GM18907 (cell line): ENCODE results near the gene SERGEF.
A peak's percentile ranks its signal among the peaks of the same experiment; 100 is the strongest.
"Not testable (repeated sequence)": the region's sequence is repeated elsewhere in the genome, so short reads cannot be mapped to it uniquely, and the experiment has no call there.

ENCODE experiments used
- ATAC-seq: cut with Tn5 transposase; IDR thresholded peaks from one replicate; pipeline ENCODE4 v1.9.1; 2021; ENCODE audit warnings: mild to moderate bottlenecking, moderate library complexity; ENCODE audit not compliant: unreplicated experiment

SERGEF gene

GRCh38 chr11:17915500-17916143 lies 97.2 kb downstream of the SERGEF start:
- ATAC-seq = no peak

- no peak for ATAC-seq
Measured at GRCh38 chr11:17914957-17915356, 97.9 kb downstream of the SERGEF start.

DNA sequence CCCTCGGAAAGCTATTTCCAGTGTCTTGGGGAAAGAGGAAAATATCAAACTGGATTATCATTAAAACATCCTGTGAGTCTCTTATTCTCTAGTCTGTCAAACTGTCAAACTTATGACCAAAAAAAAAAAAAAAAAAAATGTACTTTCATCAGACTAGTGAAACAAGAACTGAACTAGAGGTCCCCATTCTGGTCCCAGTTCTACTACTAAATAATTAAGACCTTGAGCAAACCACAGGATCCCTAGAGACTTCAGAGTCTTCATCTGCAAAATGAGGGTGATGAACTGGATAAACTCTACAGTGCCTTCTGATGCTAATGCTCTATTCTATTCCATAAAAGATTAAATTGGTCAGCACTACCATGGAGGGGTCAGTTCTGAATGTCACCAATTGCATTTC lies 105.8 kb downstream of the SERGEF start:
- ATAC-seq = no peak

GRCh38 chr11:17906436-17906835 lies 106.4 kb downstream of the SERGEF start:
- no peak for ATAC-seq

DNA sequence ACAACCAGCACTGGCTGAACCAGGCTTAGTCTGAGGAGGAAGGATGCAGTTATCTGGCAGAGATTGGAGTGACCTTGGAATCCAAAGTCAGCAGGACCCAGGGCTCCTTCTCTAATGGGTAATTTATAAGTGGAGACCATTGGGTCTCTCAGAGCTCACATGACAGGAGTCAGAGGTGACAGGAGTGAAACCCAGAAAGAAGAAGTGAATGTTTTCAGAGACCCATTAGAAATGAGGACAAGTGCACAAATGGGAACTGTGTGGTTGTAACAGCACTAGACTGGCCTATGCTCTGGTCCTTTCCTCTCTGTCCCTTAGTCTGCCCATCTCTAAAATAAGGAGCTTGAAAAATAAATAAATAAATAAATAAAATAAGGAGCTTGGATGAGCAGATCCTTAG lies 107.4 kb downstream of the SERGEF start:
- ATAC-seq = peak; percentile 90

DNA sequence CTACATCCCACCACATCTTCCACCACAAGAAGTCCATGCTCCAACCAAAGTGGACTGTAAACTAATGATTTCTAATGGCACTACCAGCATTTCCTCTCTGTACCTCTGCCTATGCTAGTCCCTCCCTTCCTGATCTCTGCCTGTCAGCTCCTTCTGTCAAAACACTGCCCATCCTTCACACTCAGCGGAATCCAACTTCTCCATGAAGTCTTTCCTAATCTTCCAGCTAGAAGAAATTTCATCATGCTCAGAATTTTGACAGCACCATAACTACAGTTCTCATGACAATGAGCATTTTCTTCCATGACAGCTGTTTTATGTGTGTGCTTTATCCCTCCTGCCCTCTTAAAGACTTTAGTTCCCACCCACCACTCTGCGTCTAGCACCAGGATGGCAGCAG lies 111.4 kb downstream of the SERGEF start:
- no peak for ATAC-seq

DNA sequence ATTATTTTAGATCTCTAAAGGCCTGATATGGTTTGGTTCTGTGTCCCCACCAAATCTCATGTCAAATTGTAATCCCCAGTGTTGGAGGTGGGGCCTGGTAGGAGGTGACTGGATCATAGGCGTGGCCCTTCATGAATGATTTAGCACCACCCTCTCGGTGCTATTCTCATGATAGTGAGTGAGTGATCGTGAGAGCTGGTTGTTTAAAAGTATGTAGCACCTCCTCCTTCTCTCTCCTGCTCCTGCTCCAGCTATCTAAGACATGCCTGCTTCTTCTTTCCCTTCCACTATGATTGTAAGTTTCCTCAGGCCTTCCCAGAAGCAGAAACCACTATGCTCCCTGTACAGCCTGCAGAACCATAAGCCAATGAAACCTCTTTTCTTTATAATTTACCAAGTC lies 114.1 kb downstream of the SERGEF start:
- ATAC-seq = no peak

DNA sequence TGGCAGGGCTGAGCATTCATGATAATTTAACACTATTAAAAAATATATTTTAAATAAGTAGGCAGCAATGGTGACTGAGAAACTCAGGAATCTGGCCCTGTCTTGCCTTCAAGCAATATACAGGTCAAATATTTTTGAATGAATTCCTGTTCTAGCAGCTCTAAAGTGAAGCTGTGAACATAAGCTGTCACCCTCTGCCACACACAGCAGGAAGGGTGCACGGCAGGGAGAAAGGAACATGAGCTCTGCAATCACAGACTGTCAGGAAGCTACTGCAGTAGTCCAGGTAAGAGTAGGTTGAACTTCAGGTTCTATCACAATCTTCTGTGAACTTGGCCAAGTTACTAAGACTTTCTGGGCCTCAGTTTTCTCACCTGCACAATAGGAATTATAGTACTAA lies 114.8 kb downstream of the SERGEF start:
- no peak for ATAC-seq

DNA sequence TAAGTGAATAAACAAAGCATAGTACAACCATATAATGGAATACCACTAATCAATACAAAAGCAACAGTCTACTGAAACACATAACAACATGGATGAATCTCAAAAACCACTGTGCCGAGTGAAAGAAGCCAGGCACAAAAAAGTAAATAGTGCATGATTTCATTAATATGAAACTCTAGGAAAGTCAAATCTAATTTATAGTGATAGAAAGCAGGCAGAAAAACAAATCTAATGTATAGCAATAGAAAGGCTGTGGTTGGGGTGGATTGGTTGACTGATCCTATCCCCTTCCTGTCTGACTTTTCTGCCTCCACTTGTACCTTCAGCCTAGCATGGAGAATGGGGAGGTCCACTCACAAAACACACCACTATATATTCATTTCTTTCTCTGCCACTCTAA lies 115.4 kb downstream of the SERGEF start:
- ATAC-seq = no peak

DNA sequence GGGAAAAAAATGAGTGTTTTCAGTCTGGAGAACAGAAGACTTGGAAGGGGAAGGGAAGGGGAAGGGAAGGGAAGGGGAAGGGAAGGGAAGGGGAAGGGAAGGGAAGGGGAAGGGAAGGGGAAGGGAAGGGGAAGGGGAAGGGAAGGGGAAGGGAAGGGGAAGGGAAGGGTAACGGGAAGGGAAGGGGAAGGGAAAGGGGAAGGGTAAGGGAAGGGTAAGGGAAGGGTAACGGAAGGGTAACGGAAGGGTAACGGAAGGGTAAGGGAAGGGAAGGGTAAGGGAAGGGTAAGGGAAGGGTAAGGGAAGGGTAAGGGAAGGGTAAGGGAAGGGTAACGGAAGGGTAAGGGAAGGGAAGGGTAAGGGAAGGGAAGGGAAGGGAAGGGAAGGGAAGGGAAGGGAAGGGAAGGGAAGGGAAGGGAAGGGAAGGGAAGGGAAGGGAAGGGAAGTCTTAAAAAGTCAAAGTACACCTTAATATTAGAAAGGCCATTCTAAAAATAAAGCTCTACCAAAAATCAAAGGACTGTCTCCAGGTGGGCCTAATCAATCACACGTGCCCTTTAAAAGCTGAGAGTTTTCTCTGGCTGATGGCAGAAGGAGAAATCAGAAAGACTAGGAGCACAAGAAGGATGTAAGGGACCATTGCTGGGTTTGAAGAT lies 116.2 kb downstream of the SERGEF start:
- not testable (repeated sequence) for ATAC-seq

DNA sequence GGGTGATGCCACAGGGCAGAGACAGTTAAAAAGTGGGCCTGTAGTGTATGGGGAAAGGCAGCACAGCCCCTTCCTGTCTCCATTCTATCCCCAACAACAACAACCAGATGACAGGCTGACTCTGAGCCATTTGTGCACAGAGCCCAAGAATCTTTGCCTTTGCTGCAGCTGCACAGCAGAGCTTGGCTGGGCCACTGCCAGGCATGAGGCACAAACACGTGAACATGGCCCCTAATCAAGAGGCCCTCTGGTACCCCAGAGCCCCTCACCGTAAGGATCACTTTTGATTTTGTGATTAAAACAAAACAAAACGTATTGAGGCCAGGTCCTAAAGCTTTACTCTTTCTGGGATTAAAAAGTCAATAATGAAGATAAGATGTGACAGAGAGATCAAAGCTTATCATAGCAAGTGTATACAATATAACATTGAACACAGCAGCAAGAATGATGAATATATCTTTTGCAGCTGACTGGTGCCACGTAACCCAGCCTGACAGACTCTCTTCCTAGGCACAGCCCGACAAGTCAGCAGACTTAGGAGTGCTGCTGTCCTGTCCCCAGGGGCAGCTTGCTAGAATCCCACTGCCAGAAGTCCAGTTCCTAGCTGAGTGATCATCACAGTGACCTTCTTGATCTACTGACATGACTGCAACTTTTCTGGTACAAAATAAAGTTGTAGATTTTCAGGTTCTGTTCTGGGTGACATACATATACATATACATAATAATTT lies 117.8 kb downstream of the SERGEF start:
- no peak for ATAC-seq

- no peak for ATAC-seq
Measured at GRCh38 chr11:17892409-17892808, 120.4 kb downstream of the SERGEF start.

DNA sequence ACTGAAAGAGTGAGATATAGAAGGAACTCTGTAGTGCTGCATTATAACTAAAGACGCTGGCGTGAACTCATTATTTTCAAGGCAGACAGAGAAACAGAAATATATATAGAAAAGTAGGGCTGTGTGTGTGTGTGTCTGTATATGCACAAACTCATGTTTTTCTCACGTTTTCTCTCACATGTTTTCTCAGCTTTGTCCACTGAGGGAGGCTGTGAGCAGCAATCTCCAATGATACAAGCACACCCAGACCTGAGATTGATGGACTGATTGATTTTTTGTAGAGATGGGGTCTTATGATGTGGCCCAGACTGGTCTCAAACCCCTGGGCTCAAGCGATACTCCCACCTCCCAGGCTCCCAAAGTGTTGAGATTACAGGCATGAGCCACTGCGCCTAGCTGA lies 122.5 kb downstream of the SERGEF start:
- no peak for ATAC-seq

GRCh38 chr11:17887779-17888178 lies 125.1 kb downstream of the SERGEF start:
- no peak for ATAC-seq

DNA sequence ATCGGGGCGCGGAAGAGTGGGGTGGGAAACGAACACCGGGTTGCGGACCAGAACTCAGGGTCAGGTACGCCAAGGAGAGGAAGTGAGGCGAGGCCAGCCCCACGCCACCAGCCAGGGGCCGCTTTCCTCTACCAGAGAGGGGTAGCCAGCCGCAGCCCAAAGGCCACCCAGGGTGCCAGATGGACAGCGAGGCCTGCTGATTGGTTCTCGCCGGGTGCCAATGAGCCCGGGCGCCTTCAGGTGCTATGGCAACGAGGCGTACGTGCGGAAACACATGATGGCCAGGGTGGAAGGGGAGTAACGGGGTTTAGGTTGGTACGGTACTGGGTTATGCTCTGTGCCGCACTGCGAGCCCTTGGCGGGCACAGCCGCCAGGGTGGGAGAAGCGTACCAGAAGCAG lies 128.9 kb downstream of the SERGEF start:
- no peak for ATAC-seq

DNA sequence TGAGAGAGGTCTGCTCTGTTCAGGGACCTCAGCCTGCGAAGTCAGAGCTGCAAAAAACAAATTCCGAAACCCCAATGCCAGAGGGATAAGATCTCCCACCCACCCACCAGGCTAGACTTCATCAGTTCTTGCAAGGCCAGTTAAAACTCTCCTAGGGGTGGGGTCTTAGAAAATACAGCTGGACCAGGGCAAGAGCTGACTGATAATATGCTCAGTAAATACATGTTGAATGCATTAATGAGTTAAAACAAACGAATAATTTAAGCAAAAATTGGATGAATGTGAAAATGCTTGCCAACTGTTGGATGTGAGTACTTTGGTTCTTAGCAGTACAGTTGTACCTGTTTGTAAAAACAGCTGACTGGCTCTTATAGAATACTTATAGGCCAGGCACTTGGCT lies 129.8 kb downstream of the SERGEF start:
- ATAC-seq = no peak

DNA sequence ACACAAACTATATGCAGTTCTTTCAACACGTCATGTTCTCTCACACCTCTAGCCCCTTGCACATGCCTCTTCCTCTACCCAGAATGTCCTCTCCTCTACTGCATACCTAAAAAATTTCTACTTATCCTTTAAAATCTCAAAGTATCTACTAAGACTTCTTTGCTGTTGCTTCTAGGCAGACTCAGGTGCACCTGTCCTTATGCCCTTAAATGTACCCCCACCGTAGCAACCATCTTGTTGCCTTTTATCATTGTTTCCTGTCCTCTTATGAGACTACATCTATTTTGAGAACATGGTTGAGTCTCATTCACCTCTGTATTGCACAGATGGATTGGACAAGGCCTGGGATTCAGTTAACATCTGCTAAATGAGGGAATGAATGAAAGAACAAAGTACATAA lies 134.1 kb downstream of the SERGEF start:
- no peak for ATAC-seq

DNA sequence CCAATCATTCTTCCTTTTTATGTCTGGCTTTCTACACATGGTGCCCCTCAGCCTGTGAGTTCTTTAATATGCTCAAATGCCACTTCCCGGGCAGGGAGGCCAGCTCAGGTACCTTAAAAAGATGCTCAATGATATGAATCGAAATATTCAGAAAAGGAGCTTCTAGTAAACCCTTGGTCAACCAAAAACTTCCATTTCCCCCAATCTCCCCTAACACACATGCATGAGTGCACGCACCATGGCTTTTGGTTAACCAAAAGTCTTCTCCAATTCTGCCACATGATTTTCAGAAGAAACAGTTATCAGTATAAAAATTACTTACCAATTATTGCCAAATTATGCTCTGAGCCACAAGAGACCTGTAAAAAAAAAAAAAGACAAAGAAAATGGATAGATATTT lies 135.0 kb downstream of the SERGEF start:
- ATAC-seq = no peak

DNA sequence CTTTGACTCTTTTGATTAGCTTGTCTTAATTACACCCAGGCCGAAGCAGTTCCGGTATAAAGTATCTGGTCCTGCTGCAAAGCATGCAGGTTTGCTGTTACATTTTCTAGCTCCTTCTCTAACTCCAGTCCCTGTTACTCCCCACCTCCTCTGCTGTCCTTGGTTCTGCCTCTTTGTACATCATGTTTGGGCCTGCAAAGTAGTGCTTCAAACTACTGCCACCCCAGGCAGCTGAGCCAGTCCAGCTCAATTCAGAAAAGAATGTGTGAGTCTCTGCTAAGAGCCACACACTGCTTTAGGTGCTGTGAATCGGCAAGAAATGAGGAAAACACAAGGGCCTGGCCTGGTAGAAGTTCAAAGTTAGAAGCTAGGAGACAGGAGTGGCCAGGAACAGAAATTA lies 136.0 kb downstream of the SERGEF start:
- ATAC-seq = no peak

DNA sequence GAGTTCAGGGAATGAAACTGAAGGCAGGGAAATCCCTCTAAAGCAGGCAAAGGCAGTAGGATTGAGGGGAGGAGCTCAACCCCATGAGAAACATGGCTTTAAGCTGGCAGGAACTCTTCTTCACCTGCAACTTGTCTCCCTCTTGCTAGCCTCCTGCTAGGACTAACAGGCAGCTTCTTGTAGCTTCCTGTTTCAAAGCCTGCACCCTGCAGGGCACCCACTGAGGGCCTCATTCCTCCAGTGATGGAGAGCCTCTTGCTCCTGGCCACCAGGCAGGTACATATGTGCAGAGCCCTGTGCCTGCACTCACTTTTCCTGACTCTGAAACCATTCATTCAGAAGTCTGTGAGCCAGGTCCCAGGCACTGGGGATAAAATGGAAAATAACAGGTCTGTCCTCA lies 137.0 kb downstream of the SERGEF start:
- ATAC-seq = no peak

- no peak for ATAC-seq
Measured at GRCh38 chr11:17873586-17873985, 139.3 kb downstream of the SERGEF start.

DNA sequence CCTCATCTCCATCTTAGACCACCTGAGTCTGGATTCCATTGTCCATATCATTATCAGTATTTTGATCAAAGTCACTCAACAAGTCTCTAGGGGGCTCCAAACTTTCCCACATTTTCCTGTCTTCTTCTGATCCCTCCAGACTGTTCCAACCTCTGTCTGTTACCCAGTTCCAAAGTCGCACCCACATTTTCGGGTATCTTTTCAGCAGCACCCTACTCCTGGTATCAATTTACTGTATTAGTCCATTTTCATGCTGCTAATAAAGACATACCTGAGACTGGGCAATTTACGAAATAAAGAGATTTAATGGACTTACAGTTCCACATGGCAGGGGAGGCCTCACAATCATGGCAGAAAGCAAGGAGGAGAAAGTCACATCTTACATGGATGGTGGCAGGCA lies 144.4 kb downstream of the SERGEF start:
- ATAC-seq = not testable (repeated sequence)
